HCT116 (cell line): ENCODE data around the gene DHCR7. TPM values are rescaled to one million over a fixed set of nuclear protein-coding genes. Genes with fewer than 3 reads are reported as not detected.

ENCODE experiments used
- ATAC-seq: fragments of 200-7000 bp; cut with Tn5 transposase; 2 replicates; pipeline ENCODE4 v1.9.1; 2020; ENCODE audit warnings: mild to moderate bottlenecking, moderate library complexity
- BruUV-seq: library from RNA; stranded (reverse); fragments of 400-500 nt; replicated peaks from 2 replicates; lab custom pipeline; 2021; lab: Mats Ljungman, UMichigan
- CTCF ChIA-PET: fragments of 300-600 bp; sonication (Branson Sonifier 250); formaldehyde crosslinking; loops from one replicate; lab custom pipeline; 2021; ENCODE audit warnings: antibody characterized with exemption; lab: Charles Lee
- POLR2A ChIA-PET: fragments of 300-600, 350-600 bp; sonication (Branson Sonifier 250); formaldehyde crosslinking; loops from one replicate; lab custom pipeline; 2021; ENCODE audit warnings: antibody characterized with exemption; lab: Charles Lee
- RAD21 ChIA-PET, 2 experiments: fragments of 300-600 bp; sonication (Branson Sonifier 250); formaldehyde crosslinking; loops; one replicate each; lab custom pipeline; 2023; ENCODE audit warnings: low total read pairs in 2 of 2; ENCODE audit not compliant: uncharacterized antibody in 2 of 2, unreplicated experiment in 2 of 2, low non-redundant PET in 1 of 2; lab: Charles Lee
- DNase-seq: peaks from one replicate; pipeline ENCODE4 v3.0.0-alpha.2; 2010; ENCODE audit warnings: low read depth, low spot score
- H2AFZ ChIP-seq: fragments of 200-600 bp; shearing (Covaris generic), sonication (generic); 2 replicates; pipeline ENCODE4 v1.6.1; 2017; ENCODE audit warnings: low read depth, mixed run types, mixed read lengths, antibody characterized with exemption, low read length; ENCODE audit not compliant: poor library complexity, severe bottlenecking
- H3K27ac ChIP-seq: 2 replicates; pipeline ENCODE4 v1.5.1; 2012; ENCODE audit warnings: low read depth, low read length
- H3K27me3 ChIP-seq: fragments of 200-600 bp; sonication (generic); 2 replicates; pipeline ENCODE4 v1.6.1; 2016; ENCODE audit warnings: mixed run types, low read length, mixed read lengths; ENCODE audit not compliant: insufficient read depth
- H3K36me3 ChIP-seq, 2 experiments: fragments of 200-500 bp in 1 of 2; fragments of 200-600 bp in 1 of 2; sonication (Bioruptor generic) in 1 of 2; sonication (generic) in 1 of 2; 2 replicates each; pipeline versions ENCODE4 v1.5.1 to v1.6.1; 2014 to 2016; ENCODE audit warnings: low read length in 2 of 2, inconsistent platforms in 1 of 2, mixed read lengths in 1 of 2, mixed run types in 1 of 2; ENCODE audit not compliant: insufficient read depth in 2 of 2, control insufficient read depth in 1 of 2
- H3K4me1 ChIP-seq, 2 experiments: fragments of 200-600 bp in 1 of 2; sonication (generic) in 1 of 2; 2 replicates each; pipeline versions ENCODE4 v1.5.1 to v1.6.1; 2012 to 2017; ENCODE audit warnings: low read length in 2 of 2, inconsistent platforms in 1 of 2, mild to moderate bottlenecking in 1 of 2, mixed read lengths in 1 of 2, mixed run types in 1 of 2, moderate library complexity in 1 of 2; ENCODE audit not compliant: insufficient read depth in 2 of 2, control insufficient read depth in 1 of 2
- H3K4me2 ChIP-seq: fragments of 200-600 bp; sonication (generic); 2 replicates; pipeline ENCODE4 v1.6.1; 2017; ENCODE audit warnings: mixed run types, low read length, mixed read lengths
- H3K4me3 ChIP-seq, 2 experiments: fragments of 200-600 bp in 1 of 2; sonication (generic) in 1 of 2; replicated peaks in 1 of 2; 2 replicates each; pipeline ENCODE4 v1.5.1; 2011 to 2016; ENCODE audit warnings: low read length in 2 of 2, control low read depth in 1 of 2, low read depth in 1 of 2, mild to moderate bottlenecking in 1 of 2, mixed read lengths in 1 of 2, mixed run types in 1 of 2
- H3K79me2 ChIP-seq: fragments of 200-600 bp; sonication (generic); 2 replicates; pipeline ENCODE4 v1.6.1; 2017; ENCODE audit warnings: mild to moderate bottlenecking, mixed run types, low read length, moderate library complexity, mixed read lengths; ENCODE audit not compliant: insufficient read depth
- H3K9ac ChIP-seq: fragments of 200-600 bp; sonication (generic); 2 replicates; pipeline ENCODE4 v1.6.1; 2016; ENCODE audit warnings: low read length, mixed read lengths
- H3K9me2 ChIP-seq: fragments of 200-600 bp; sonication (generic), shearing (Covaris generic); 2 replicates; pipeline ENCODE4 v1.6.1; 2017; ENCODE audit warnings: mixed run types, mild to moderate bottlenecking, moderate library complexity; ENCODE audit not compliant: insufficient read depth
- H3K9me3 ChIP-seq, 2 experiments: fragments of 200-500 bp in 1 of 2; fragments of 200-600 bp in 1 of 2; sonication (Bioruptor generic) in 1 of 2; sonication (generic) in 1 of 2; 2 replicates each; pipeline ENCODE4 v1.6.1; 2014 to 2017; ENCODE audit warnings: low read length in 2 of 2, mixed read lengths in 2 of 2, inconsistent platforms in 1 of 2, low read depth in 1 of 2, mild to moderate bottlenecking in 1 of 2, mixed run types in 1 of 2, moderate library complexity in 1 of 2; ENCODE audit not compliant: control insufficient read depth in 1 of 2, insufficient read depth in 1 of 2
- H4K20me1 ChIP-seq: fragments of 200-600 bp; sonication (generic), shearing (Covaris generic); 2 replicates; pipeline ENCODE4 v1.6.1; 2017; ENCODE audit warnings: mixed run types, mild to moderate bottlenecking, moderate library complexity; ENCODE audit not compliant: insufficient read depth
- CBX3 ChIP-seq: IDR thresholded peaks from 2 replicates; pipeline ENCODE4 v1.6.1; 2012; ENCODE audit warnings: low read depth
- ELF1 ChIP-seq: IDR thresholded peaks from 2 replicates; pipeline ENCODE4 v1.6.1; 2012; ENCODE audit warnings: low read depth, borderline replicate concordance
- EZH2 ChIP-seq: fragments of 200-600 bp; sonication (generic); IDR thresholded peaks from 2 replicates; pipeline ENCODE4 v1.6.1; 2017; ENCODE audit warnings: antibody characterized with exemption, mixed run types
- EZH2phosphoT487 ChIP-seq: fragments of 200-600 bp; IDR thresholded peaks from 2 replicates; pipeline ENCODE4 v1.6.1; 2018; ENCODE audit warnings: antibody characterized with exemption, borderline replicate concordance
- POLR2A ChIP-seq: IDR thresholded peaks from 2 replicates; pipeline ENCODE4 v1.7.0; 2011; ENCODE audit warnings: borderline replicate concordance; ENCODE audit not compliant: insufficient read depth, insufficient read length; ENCODE audit errors: extremely low read depth
- POLR2AphosphoS5 ChIP-seq: IDR thresholded peaks from 2 replicates; pipeline ENCODE4 v1.6.1; 2011; ENCODE audit warnings: mild to moderate bottlenecking, low read depth, low read length, moderate library complexity
- RAD21 ChIP-seq: IDR thresholded peaks from 2 replicates; pipeline ENCODE4 v1.6.1; 2012; ENCODE audit warnings: low read depth, mild to moderate bottlenecking
- SP1 ChIP-seq: IDR thresholded peaks from 2 replicates; pipeline ENCODE4 v1.6.1; 2012; ENCODE audit warnings: low read depth
- ZFX ChIP-seq: fragments of 450-650 bp; IDR thresholded peaks from 2 replicates; pipeline ENCODE4 v1.6.1; 2017
- ZNF274 ChIP-seq: fragments of 200-500 bp; sonication (Bioruptor generic); IDR thresholded peaks from 2 replicates; pipeline ENCODE4 v1.6.1; 2014; ENCODE audit warnings: mild to moderate bottlenecking, low read depth, low read length, inconsistent platforms
- intact Hi-C: fragments of 100-400 bp; cut with micrococcal nuclease; formaldehyde crosslinking; loops from 2 replicates; pipeline ENCODE4 v1.10.0; 2022
- total RNA-seq: library from RNA; stranded (reverse); gene quantifications from one replicate; pipeline ENCODE4 v1.2.1, GENCODE V29; 2021; ENCODE audit not compliant: unreplicated experiment
- TF ChIP-seq, protein P1 (sequence below), 3 experiments: fragments of 200-600 bp in 1 of 3; sonication (generic) in 1 of 3; IDR thresholded peaks in 2 of 3; conservative IDR thresholded peaks in 1 of 3; 2 replicates each; pipeline ENCODE4 v1.5.1; 2012 to 2017; ENCODE audit warnings: low read depth in 2 of 3, low read length in 2 of 3, antibody characterized with exemption in 1 of 3, borderline replicate concordance in 1 of 3, control low read depth in 1 of 3, mild to moderate bottlenecking in 1 of 3, mixed read lengths in 1 of 3, mixed run types in 1 of 3, moderate library complexity in 1 of 3; ENCODE audit not compliant: insufficient read depth in 1 of 3
- TF ChIP-seq, protein P2 (sequence below): IDR thresholded peaks from 2 replicates; pipeline ENCODE4 v1.6.1; 2011; ENCODE audit warnings: mild to moderate bottlenecking, low read length, moderate library complexity; ENCODE audit not compliant: insufficient replicate concordance; ENCODE audit errors: extremely low read depth
- TF ChIP-seq, protein P3 (sequence below): IDR thresholded peaks from 2 replicates; pipeline ENCODE4 v1.6.1; 2012

DHCR7 gene
- total RNA-seq, 1 experiment from 2014 or later: 115 TPM

DNA sequence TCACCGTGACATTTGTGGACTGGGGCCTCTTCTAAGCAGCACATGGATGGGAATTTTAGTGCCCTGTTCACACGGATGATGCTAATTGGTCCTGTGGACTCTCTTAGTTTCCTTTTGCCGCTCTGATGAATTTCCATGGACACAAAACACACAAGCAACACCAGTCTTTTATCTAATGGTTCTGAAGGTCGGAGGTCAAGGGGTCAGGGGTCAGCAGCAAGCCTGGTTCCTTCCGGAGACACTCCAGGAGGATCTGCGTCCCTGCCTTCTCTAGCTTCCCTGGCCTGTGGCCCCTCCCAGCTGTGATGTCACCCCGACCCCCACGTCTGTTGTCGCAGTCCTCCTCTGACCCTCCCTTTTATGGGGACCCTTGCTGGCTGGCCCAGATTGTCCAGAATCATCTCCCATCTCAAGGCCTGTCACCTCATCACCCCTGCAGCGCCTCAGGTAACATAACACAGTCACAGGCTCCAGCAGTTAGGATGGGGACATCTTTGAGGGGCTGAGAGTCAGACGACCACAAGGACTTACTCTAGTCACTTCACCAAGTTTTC is 11.7 kb upstream of the DHCR7 start:
- Histone ChIP-seq H3K36me3 (peaks cover 30 to 39% of the 10 kb centered on the region in 2 experiments; a peak in 3 of 4 replicates), H3K9ac (no peak overlapping the region), H3K4me2 (no peak overlapping the region), H3K4me1 (no peaks in the 10 kb centered on the region), H3K4me3 (no peak overlapping the region), H2AFZ (no peak overlapping the region), H3K79me2 (no peaks in the 10 kb centered on the region), H3K9me2 (no peaks in the 10 kb centered on the region), H3K9me3 (no peaks in the 10 kb centered on the region), H3K27me3 (no peaks in the 10 kb centered on the region), H3K27ac (no peak overlapping the region), H4K20me1 (no peaks in the 10 kb centered on the region)
- intact Hi-C loops: no loop called here
- DNase-seq (no peak), ATAC-seq (no peak)
- POLR2A ChIA-PET: no interaction called here
- RAD21 ChIA-PET: no interaction called here
- CTCF ChIA-PET: no interaction called here
- TF ChIP-seq ELF1 (no peak), POLR2A (no peak), ZFX (no peak), EZH2 (no peak), POLR2AphosphoS5 (no peak), ZNF274 (no peak), EZH2phosphoT487 (no peak), RAD21 (no peak), SP1 (no peak), CBX3 (no peak)
- TF ChIP-seq, protein P1, sequence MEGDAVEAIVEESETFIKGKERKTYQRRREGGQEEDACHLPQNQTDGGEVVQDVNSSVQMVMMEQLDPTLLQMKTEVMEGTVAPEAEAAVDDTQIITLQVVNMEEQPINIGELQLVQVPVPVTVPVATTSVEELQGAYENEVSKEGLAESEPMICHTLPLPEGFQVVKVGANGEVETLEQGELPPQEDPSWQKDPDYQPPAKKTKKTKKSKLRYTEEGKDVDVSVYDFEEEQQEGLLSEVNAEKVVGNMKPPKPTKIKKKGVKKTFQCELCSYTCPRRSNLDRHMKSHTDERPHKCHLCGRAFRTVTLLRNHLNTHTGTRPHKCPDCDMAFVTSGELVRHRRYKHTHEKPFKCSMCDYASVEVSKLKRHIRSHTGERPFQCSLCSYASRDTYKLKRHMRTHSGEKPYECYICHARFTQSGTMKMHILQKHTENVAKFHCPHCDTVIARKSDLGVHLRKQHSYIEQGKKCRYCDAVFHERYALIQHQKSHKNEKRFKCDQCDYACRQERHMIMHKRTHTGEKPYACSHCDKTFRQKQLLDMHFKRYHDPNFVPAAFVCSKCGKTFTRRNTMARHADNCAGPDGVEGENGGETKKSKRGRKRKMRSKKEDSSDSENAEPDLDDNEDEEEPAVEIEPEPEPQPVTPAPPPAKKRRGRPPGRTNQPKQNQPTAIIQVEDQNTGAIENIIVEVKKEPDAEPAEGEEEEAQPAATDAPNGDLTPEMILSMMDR (IDR thresholded peaks at IDR 0.05 in 2 of 3, conservative IDR thresholded peaks at IDR 0.05 in 1 of 3; ENCODE audit: borderline replicate concordance in 1 of 3, insufficient read depth in 1 of 3, low read depth in 2 of 3, low read length in 2 of 3): no peak
- TF ChIP-seq, protein P2, sequence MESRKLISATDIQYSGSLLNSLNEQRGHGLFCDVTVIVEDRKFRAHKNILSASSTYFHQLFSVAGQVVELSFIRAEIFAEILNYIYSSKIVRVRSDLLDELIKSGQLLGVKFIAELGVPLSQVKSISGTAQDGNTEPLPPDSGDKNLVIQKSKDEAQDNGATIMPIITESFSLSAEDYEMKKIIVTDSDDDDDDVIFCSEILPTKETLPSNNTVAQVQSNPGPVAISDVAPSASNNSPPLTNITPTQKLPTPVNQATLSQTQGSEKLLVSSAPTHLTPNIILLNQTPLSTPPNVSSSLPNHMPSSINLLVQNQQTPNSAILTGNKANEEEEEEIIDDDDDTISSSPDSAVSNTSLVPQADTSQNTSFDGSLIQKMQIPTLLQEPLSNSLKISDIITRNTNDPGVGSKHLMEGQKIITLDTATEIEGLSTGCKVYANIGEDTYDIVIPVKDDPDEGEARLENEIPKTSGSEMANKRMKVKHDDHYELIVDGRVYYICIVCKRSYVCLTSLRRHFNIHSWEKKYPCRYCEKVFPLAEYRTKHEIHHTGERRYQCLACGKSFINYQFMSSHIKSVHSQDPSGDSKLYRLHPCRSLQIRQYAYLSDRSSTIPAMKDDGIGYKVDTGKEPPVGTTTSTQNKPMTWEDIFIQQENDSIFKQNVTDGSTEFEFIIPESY: no peak
- TF ChIP-seq, protein P3, sequence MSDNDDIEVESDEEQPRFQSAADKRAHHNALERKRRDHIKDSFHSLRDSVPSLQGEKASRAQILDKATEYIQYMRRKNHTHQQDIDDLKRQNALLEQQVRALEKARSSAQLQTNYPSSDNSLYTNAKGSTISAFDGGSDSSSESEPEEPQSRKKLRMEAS: no peak
- BruUV-seq: no TSS peak
